LHCN-M2 (cell line): Measurements from ENCODE around the gene RBMY1F. TPM values are rescaled to one million over a fixed set of nuclear protein-coding genes. Genes with fewer than 3 reads are reported as not detected.
"Not testable (repeated sequence)": the region's sequence is repeated elsewhere in the genome, so short reads cannot be mapped to it uniquely, and the experiment has no call there.

ENCODE experiments used
- DNase-seq: peaks from one replicate; pipeline ENCODE4 v3.0.0-alpha.2; 2012; ENCODE audit warnings: low read depth
- polyA plus RNA-seq: library from polyadenylated mRNA; unstranded; fragments of >200 nt; gene quantifications from one replicate; pipeline ENCODE4 v1.2.1, GENCODE V29; 2012; ENCODE audit warnings: missing spikeins
- total RNA-seq: library from RNA; depleted of rRNA; stranded (reverse); fragments of >200 nt; gene quantifications from 2 replicates; pipeline ENCODE4 v1.2.3, GENCODE V29; 2014; rRNA removed

The RBMY1F gene
- total RNA-seq = not detected in 2 replicates
- polyA plus RNA-seq = not detected

GRCh38 chrY:22182823-22183222 lies at the start of gene RBMY1F:
RBMY1F (minus strand) TSS chrY:22182923; CDS start chrY:22180969, 1,954 bp downstream.
- DNase-seq = not testable (repeated sequence)

DNA sequence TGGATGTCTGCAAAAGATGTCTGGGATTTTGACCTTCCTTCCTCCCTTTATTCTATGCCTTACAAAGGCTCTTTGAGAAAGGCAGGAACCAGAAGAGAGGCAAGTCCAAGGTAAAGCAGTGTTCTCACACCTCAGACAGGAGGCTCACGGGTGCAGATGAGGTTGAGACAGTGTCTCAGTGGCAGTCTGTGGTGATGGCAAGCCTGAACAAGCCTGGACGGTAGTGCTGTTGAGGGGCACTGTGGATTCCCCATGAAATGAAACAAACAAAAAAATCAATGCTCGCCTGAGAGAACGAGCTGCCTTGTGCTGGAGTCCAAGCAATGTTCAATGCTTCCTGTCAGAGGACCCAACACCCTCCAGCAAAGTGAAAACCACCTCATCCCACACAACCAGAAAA lies 31.6 kb downstream of the RBMY1F start:
- DNase-seq = not testable (repeated sequence)

- DNase-seq = not testable (repeated sequence)
Observed at GRCh38 chrY:22141011-22141695, 41.6 kb downstream of the RBMY1F start.

- not testable (repeated sequence) for DNase-seq
Observed at GRCh38 chrY:22134719-22135118, 48.0 kb downstream of the RBMY1F start.

DNA sequence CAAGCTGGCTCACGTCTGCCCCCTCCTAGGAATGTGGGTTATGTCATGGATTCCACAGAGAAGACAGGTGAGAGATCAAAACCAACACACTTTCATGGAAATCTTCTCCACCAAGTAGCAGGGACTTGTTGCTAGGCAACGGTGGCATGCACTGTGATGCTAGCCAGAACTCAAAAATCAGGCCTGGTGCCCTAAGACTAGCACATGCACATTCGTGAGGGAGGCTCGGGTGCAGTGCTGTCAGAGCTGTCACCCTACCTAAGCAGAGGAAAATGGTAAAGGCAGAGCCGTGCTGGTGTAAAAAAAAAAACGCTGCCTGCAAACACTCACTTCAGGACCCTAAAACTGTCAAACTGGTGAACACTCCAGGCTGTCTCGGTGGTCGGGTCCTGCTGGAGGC lies 52.2 kb downstream of the RBMY1F start:
- not testable (repeated sequence) for DNase-seq

Other genes with a start within 250 kb of the RBMY1F start
- not detected in 2 replicates for gene RBMY1J, start 220.5 kb upstream of the RBMY1F start, total RNA-seq